ENCODE data around the gene EYA3.

DNA sequence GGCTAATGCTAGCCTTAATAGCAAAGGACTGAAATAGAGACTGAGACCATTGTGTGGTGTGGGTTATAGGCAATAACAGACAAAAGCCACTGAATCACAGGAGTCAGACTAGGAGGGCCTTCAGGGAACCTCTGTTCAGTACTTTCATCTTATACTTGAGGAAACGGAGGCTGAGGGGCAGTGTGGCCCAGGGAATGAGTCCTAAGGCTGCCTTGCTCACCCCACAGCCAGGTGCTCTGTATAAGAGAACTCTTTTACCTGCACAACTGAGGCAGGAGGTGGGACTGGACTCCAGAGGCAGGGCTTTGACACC, 150.9 kb downstream of the EYA3 start:
- no peak for TF ChIP-seq CTCF (IDR thresholded peaks at IDR 0.05)
- TF ChIP-seq, protein P1, sequence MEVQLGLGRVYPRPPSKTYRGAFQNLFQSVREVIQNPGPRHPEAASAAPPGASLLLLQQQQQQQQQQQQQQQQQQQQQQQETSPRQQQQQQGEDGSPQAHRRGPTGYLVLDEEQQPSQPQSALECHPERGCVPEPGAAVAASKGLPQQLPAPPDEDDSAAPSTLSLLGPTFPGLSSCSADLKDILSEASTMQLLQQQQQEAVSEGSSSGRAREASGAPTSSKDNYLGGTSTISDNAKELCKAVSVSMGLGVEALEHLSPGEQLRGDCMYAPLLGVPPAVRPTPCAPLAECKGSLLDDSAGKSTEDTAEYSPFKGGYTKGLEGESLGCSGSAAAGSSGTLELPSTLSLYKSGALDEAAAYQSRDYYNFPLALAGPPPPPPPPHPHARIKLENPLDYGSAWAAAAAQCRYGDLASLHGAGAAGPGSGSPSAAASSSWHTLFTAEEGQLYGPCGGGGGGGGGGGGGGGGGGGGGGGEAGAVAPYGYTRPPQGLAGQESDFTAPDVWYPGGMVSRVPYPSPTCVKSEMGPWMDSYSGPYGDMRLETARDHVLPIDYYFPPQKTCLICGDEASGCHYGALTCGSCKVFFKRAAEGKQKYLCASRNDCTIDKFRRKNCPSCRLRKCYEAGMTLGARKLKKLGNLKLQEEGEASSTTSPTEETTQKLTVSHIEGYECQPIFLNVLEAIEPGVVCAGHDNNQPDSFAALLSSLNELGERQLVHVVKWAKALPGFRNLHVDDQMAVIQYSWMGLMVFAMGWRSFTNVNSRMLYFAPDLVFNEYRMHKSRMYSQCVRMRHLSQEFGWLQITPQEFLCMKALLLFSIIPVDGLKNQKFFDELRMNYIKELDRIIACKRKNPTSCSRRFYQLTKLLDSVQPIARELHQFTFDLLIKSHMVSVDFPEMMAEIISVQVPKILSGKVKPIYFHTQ (CRISPR knock-in tag; IDR thresholded peaks at IDR 0.05) = no peak
- TF ChIP-seq, protein P2, sequence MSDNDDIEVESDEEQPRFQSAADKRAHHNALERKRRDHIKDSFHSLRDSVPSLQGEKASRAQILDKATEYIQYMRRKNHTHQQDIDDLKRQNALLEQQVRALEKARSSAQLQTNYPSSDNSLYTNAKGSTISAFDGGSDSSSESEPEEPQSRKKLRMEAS (CRISPR knock-in tag; IDR thresholded peaks at IDR 0.05) = no peak
- no peak for TF ChIP-seq TP53 (CRISPR knock-in tag; IDR thresholded peaks at IDR 0.05)
- TF ChIP-seq, protein P3, sequence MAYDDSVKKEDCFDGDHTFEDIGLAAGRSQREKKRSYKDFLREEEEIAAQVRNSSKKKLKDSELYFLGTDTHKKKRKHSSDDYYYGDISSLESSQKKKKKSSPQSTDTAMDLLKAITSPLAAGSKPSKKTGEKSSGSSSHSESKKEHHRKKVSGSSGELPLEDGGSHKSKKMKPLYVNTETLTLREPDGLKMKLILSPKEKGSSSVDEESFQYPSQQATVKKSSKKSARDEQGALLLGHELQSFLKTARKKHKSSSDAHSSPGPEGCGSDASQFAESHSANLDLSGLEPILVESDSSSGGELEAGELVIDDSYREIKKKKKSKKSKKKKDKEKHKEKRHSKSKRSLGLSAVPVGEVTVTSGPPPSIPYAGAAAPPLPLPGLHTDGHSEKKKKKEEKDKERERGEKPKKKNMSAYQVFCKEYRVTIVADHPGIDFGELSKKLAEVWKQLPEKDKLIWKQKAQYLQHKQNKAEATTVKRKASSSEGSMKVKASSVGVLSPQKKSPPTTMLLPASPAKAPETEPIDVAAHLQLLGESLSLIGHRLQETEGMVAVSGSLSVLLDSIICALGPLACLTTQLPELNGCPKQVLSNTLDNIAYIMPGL (CRISPR knock-in tag; IDR thresholded peaks at IDR 0.05) = no peak
- no peak for TF ChIP-seq OVOL2 (CRISPR knock-in tag; IDR thresholded peaks at IDR 0.05; ENCODE audit: borderline replicate concordance)
- no peak for TF ChIP-seq ZNF121 (CRISPR knock-in tag; IDR thresholded peaks at IDR 0.05)
- TF ChIP-seq, protein P4, sequence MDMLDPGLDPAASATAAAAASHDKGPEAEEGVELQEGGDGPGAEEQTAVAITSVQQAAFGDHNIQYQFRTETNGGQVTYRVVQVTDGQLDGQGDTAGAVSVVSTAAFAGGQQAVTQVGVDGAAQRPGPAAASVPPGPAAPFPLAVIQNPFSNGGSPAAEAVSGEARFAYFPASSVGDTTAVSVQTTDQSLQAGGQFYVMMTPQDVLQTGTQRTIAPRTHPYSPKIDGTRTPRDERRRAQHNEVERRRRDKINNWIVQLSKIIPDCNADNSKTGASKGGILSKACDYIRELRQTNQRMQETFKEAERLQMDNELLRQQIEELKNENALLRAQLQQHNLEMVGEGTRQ (CRISPR knock-in tag; IDR thresholded peaks at IDR 0.05) = no peak
- no peak for TF ChIP-seq ZNF532 (CRISPR knock-in tag; IDR thresholded peaks at IDR 0.05; ENCODE audit: borderline replicate concordance)
- no peak for TF ChIP-seq MYBL2 (CRISPR knock-in tag; IDR thresholded peaks at IDR 0.05)
- TF ChIP-seq ZNF416 (CRISPR knock-in tag; IDR thresholded peaks at IDR 0.05) = no peak
- TF ChIP-seq, protein P5, sequence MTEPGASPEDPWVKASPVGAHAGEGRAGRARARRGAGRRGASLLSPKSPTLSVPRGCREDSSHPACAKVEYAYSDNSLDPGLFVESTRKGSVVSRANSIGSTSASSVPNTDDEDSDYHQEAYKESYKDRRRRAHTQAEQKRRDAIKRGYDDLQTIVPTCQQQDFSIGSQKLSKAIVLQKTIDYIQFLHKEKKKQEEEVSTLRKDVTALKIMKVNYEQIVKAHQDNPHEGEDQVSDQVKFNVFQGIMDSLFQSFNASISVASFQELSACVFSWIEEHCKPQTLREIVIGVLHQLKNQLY (CRISPR knock-in tag; IDR thresholded peaks at IDR 0.05) = no peak

Measured in WTC11 (cell line).